HEK293 (cell line): ENCODE measurements around the gene MRPS31.

Source experiments
- ATF2 ChIP-seq: fragments of 450-650 bp; formaldehyde crosslinking; IDR thresholded peaks from 2 replicates; pipeline ENCODE4 v1.5.1; 2016; ENCODE audit warnings: missing biosample characterization, missing genetic modification characterization, low read depth
- CTCF ChIP-seq: fragments of 450-650 bp; formaldehyde crosslinking; IDR thresholded peaks from 2 replicates; pipeline ENCODE4 v1.5.1; 2016; ENCODE audit warnings: missing biosample characterization, missing genetic modification characterization
- PATZ1 ChIP-seq: fragments of 450-650 bp; formaldehyde crosslinking; IDR thresholded peaks from 2 replicates; pipeline ENCODE4 v1.5.1; 2016; ENCODE audit warnings: missing biosample characterization, missing genetic modification characterization
- PRDM2 ChIP-seq: fragments of 450-650 bp; formaldehyde crosslinking; IDR thresholded peaks from 2 replicates; pipeline ENCODE4 v1.5.1; 2016; ENCODE audit warnings: missing biosample characterization, missing genetic modification characterization, borderline replicate concordance
- REST ChIP-seq: fragments of 450-650 bp; formaldehyde crosslinking; IDR thresholded peaks from 2 replicates; pipeline ENCODE4 v1.5.1; 2016; ENCODE audit warnings: missing biosample characterization, missing genetic modification characterization
- SETDB1 ChIP-seq: IDR thresholded peaks from one replicate; pipeline ENCODE4 v1.6.1; 2017; ENCODE audit warnings: mild to moderate bottlenecking, low read length, moderate library complexity, mixed read lengths; ENCODE audit not compliant: insufficient read length
- YY1 ChIP-seq: fragments of 450-650 bp; formaldehyde crosslinking; IDR thresholded peaks from 2 replicates; pipeline ENCODE4 v1.5.1; 2018; ENCODE audit warnings: missing biosample characterization, missing genetic modification characterization
- ZBTB11 ChIP-seq: fragments of 450-650 bp; formaldehyde crosslinking; conservative IDR thresholded peaks from 2 replicates; pipeline ENCODE4 v1.5.1; 2016; ENCODE audit warnings: low read depth, missing biosample characterization, missing genetic modification characterization
- ZNF133 ChIP-seq: fragments of 450-650 bp; formaldehyde crosslinking; IDR thresholded peaks from 2 replicates; pipeline ENCODE4 v1.5.1; 2016; ENCODE audit warnings: missing biosample characterization, missing genetic modification characterization
- ZNF175 ChIP-seq: fragments of 450-650 bp; formaldehyde crosslinking; IDR thresholded peaks from 2 replicates; pipeline ENCODE4 v1.5.1; 2016; ENCODE audit warnings: missing biosample characterization, missing genetic modification characterization
- ZNF274 ChIP-seq, 2 experiments: fragments of 200-500 bp in 1 of 2; fragments of 450-650 bp in 1 of 2; sonication (Bioruptor generic) in 1 of 2; formaldehyde crosslinking in 1 of 2; IDR thresholded peaks; 2 replicates each; pipeline versions ENCODE4 v1.5.1 to v1.6.1; 2014 to 2016; ENCODE audit warnings: borderline replicate concordance in 1 of 2, inconsistent platforms in 1 of 2, low read length in 1 of 2, missing biosample characterization in 1 of 2, missing genetic modification characterization in 1 of 2
- ZNF324 ChIP-seq: fragments of 450-650 bp; formaldehyde crosslinking; IDR thresholded peaks from 2 replicates; pipeline ENCODE4 v1.5.1; 2016; ENCODE audit warnings: missing biosample characterization, missing genetic modification characterization
- ZSCAN4 ChIP-seq: fragments of 450-650 bp; formaldehyde crosslinking; IDR thresholded peaks from 2 replicates; pipeline ENCODE4 v1.5.1; 2017; ENCODE audit warnings: missing biosample characterization, missing genetic modification characterization

GRCh38 chr13:40794414-40795368 is 23.7 kb upstream of the MRPS31 start:
- no peak for TF ChIP-seq ATF2 (tag by site-specific recombination)
- no peak for TF ChIP-seq SETDB1
- no peak for TF ChIP-seq ZNF324 (tag by site-specific recombination)
- TF ChIP-seq ZBTB11 (tag by site-specific recombination), result no peak
- no peak for TF ChIP-seq CTCF (tag by site-specific recombination)
- no peak for TF ChIP-seq PATZ1 (tag by site-specific recombination)
- TF ChIP-seq ZNF175 (tag by site-specific recombination), result no peak
- TF ChIP-seq ZSCAN4 (tag by site-specific recombination), result no peak
- no peak for TF ChIP-seq REST (tag by site-specific recombination)
- no peak for TF ChIP-seq ZNF133 (tag by site-specific recombination)
- no peak for TF ChIP-seq ZNF274 (IDR thresholded peaks at IDR 0.05; ENCODE audit: low read length)
- no peak for TF ChIP-seq ZNF274 (tag by site-specific recombination; IDR thresholded peaks at IDR 0.05; ENCODE audit: borderline replicate concordance)
- TF ChIP-seq YY1 (tag by site-specific recombination), result no peak
- no peak for TF ChIP-seq PRDM2 (tag by site-specific recombination)
